Measurements from ENCODE around the gene RPL14. TPM values are rescaled to one million over a fixed set of nuclear protein-coding genes. Genes with fewer than 3 reads are reported as not detected.
A peak's percentile ranks its signal among the peaks of the same experiment; 100 is the strongest.

Gene RPL14
- 1,000 to 10,000 TPM; 2,691 to 2,774 TPM for total RNA-seq
- polyA plus RNA-seq = 1,404 TPM

- Histone ChIP-seq H3K4me1 (ENCODE audit: insufficient read depth, low read length) (peaks cover 41% of the 10 kb centered on the region), H3K9me3 (ENCODE audit: low read length) (no peaks in the 10 kb centered on the region), H3K4me3 (ENCODE audit: low read length) (peak within 1 kb of the TSS; percentile 86), H3K27me3 (ENCODE audit: insufficient read depth, low read length, poor library complexity, severe bottlenecking) (no peaks in the 10 kb centered on the region), H3K36me3 (ENCODE audit: insufficient read depth, low read length) (peaks cover 35% of the 10 kb centered on the region), H3K27ac (ENCODE audit: low read depth, low read length) (peak within 1 kb of the TSS; percentile 94)
- H3K4me3 Mint-ChIP-seq = peak within 1 kb of the TSS; percentile 86 to 96 (median 91)
- DNase-seq = peak; percentile 91 to 96 (median 94)
- H3K36me3 Mint-ChIP-seq = peaks cover 13 to 51% (median 14%) of the 10 kb centered on the region in 3 donors
- ChIA-PET CTCF (interaction anchor here (1.2 to 1.5 kb wide), 3 partner anchors 67 to 148 kb away, joined by 3 to 5 read pairs (median 4); partner anchors contain the start of gene ZNF621), POLR2A (interaction anchor here (0.6 to 2.0 kb wide), 12 partner anchors 9 to 1556 kb away, joined by 3 to 14 read pairs (median 3); partner anchors contain the start of genes CTNNB1, RPSA, ZNF619 and ZNF621)
- no peaks in the 10 kb centered on the region for H3K9me3 Mint-ChIP-seq
- peaks cover 51 to 66% (median 53%) of the 10 kb centered on the region in 3 donors for H3K4me1 Mint-ChIP-seq
- peak within 1 kb of the TSS; percentile 86 to 99 (median 95) for H3K27ac Mint-ChIP-seq
- H3K27me3 Mint-ChIP-seq = no peaks in the 10 kb centered on the region
These were observed at the start of gene RPL14 for GRCh38 chr3:40456940-40457823. TSS of gene RPL14 (plus strand) at chr3:40457339. CDS start at chr3:40457472, 133 bp downstream.

GRCh38 chr3:40407611-40408010 lies 49.5 kb upstream of the RPL14 start:
- DNase-seq = no peak
- ChIA-PET CTCF (no interaction called here), POLR2A (no interaction called here)
- no peaks in the 10 kb centered on the region for H3K4me1 ChIP-seq (ENCODE audit: insufficient read depth, low read length)
- H3K27ac Mint-ChIP-seq = no peak overlapping the region
- H3K4me3 Mint-ChIP-seq = no peak overlapping the region
- H3K27ac ChIP-seq (ENCODE audit: low read depth, low read length) = no peak overlapping the region
- H3K9me3 Mint-ChIP-seq = no peaks in the 10 kb centered on the region
- no peaks in the 10 kb centered on the region for H3K9me3 ChIP-seq (ENCODE audit: low read length)
- H3K27me3 Mint-ChIP-seq = no peaks in the 10 kb centered on the region
- H3K27me3 ChIP-seq (ENCODE audit: insufficient read depth, low read length, poor library complexity, severe bottlenecking) = no peaks in the 10 kb centered on the region
- H3K36me3 Mint-ChIP-seq = no peaks in the 10 kb centered on the region
- no peak overlapping the region for H3K4me3 ChIP-seq (ENCODE audit: low read length)
- no peaks in the 10 kb centered on the region for H3K4me1 Mint-ChIP-seq
- H3K36me3 ChIP-seq (ENCODE audit: insufficient read depth, low read length) = no peaks in the 10 kb centered on the region

DNA sequence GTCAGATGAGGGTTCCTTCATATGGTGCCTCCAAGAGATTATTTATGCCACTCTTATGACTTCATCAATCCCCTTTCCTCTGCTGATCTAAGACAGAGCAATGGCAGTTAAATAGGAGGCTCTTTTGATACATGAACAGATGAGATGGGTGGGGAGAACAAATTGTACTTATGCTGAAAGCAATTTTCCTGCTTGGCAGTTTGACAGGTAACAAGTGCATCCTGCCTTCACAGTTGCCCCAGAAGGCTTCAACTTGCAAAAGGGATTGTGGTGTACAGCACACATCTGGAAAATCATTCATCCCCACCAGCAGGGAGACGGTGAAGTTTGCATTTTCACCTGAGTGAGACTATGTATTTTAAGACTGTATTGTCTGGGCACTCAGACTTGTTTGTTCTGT lies 42.9 kb upstream of the RPL14 start:
- no peaks in the 10 kb centered on the region for H3K9me3 Mint-ChIP-seq
- H3K27ac Mint-ChIP-seq = no peak overlapping the region
- ChIA-PET CTCF (no interaction called here), POLR2A (no interaction called here)
- Histone ChIP-seq H3K4me3 (ENCODE audit: low read length) (no peak overlapping the region), H3K27me3 (ENCODE audit: insufficient read depth, low read length, poor library complexity, severe bottlenecking) (no peaks in the 10 kb centered on the region), H3K9me3 (ENCODE audit: low read length) (no peaks in the 10 kb centered on the region), H3K27ac (ENCODE audit: low read depth, low read length) (no peak overlapping the region), H3K36me3 (ENCODE audit: insufficient read depth, low read length) (no peaks in the 10 kb centered on the region), H3K4me1 (ENCODE audit: insufficient read depth, low read length) (no peaks in the 10 kb centered on the region)
- peaks cover 3 to 12% of the 10 kb centered on the region in 2 donors for H3K27me3 Mint-ChIP-seq
- no peak overlapping the region for H3K4me3 Mint-ChIP-seq
- no peaks in the 10 kb centered on the region for H3K4me1 Mint-ChIP-seq
- no peak for DNase-seq
- H3K36me3 Mint-ChIP-seq = no peaks in the 10 kb centered on the region

GRCh38 chr3:40417845-40418543 lies 39.1 kb upstream of the RPL14 start:
- H3K27ac Mint-ChIP-seq = no peak overlapping the region
- Histone ChIP-seq H3K4me3 (ENCODE audit: low read length) (no peak overlapping the region), H3K9me3 (ENCODE audit: low read length) (no peaks in the 10 kb centered on the region), H3K4me1 (ENCODE audit: insufficient read depth, low read length) (no peaks in the 10 kb centered on the region), H3K36me3 (ENCODE audit: insufficient read depth, low read length) (no peaks in the 10 kb centered on the region), H3K27me3 (ENCODE audit: insufficient read depth, low read length, poor library complexity, severe bottlenecking) (no peaks in the 10 kb centered on the region), H3K27ac (ENCODE audit: low read depth, low read length) (no peak overlapping the region)
- H3K4me3 Mint-ChIP-seq = no peak overlapping the region
- no peaks in the 10 kb centered on the region for H3K9me3 Mint-ChIP-seq
- H3K36me3 Mint-ChIP-seq = peaks cover under 1 to 5% (median 4%) of the 10 kb centered on the region in 3 donors
- DNase-seq = no peak
- H3K27me3 Mint-ChIP-seq = peaks cover 3 to 12% of the 10 kb centered on the region in 2 donors
- POLR2A ChIA-PET = no interaction called here
- CTCF ChIA-PET = no interaction called here
- peaks cover 0 to 4% (median 0%) of the 10 kb centered on the region in 3 donors for H3K4me1 Mint-ChIP-seq

GRCh38 chr3:40422861-40423260 lies 34.3 kb upstream of the RPL14 start:
- no peak overlapping the region for H3K4me3 ChIP-seq (ENCODE audit: low read length)
- peaks cover 8 to 11% (median 9%) of the 10 kb centered on the region in 3 donors for H3K36me3 Mint-ChIP-seq
- H3K27me3 Mint-ChIP-seq = peaks cover 0 to under 1% of the 10 kb centered on the region in 2 donors
- H3K27me3 ChIP-seq (ENCODE audit: insufficient read depth, low read length, poor library complexity, severe bottlenecking) = no peaks in the 10 kb centered on the region
- no peaks in the 10 kb centered on the region for H3K4me1 ChIP-seq (ENCODE audit: insufficient read depth, low read length)
- ChIA-PET POLR2A (no interaction called here), CTCF (no interaction called here)
- H3K9me3 ChIP-seq (ENCODE audit: low read length) = no peaks in the 10 kb centered on the region
- H3K4me3 Mint-ChIP-seq = no peak overlapping the region
- H3K4me1 Mint-ChIP-seq = peaks cover 0 to 6% (median 0%) of the 10 kb centered on the region in 3 donors
- no peak overlapping the region for H3K27ac ChIP-seq (ENCODE audit: low read depth, low read length)
- no peaks in the 10 kb centered on the region for H3K9me3 Mint-ChIP-seq
- H3K36me3 ChIP-seq (ENCODE audit: insufficient read depth, low read length) = no peaks in the 10 kb centered on the region
- peak in 1 of 5 donors; percentile 9 for DNase-seq
- H3K27ac Mint-ChIP-seq = peak overlapping the region in 1 of 8 donors; percentile 5

DNA sequence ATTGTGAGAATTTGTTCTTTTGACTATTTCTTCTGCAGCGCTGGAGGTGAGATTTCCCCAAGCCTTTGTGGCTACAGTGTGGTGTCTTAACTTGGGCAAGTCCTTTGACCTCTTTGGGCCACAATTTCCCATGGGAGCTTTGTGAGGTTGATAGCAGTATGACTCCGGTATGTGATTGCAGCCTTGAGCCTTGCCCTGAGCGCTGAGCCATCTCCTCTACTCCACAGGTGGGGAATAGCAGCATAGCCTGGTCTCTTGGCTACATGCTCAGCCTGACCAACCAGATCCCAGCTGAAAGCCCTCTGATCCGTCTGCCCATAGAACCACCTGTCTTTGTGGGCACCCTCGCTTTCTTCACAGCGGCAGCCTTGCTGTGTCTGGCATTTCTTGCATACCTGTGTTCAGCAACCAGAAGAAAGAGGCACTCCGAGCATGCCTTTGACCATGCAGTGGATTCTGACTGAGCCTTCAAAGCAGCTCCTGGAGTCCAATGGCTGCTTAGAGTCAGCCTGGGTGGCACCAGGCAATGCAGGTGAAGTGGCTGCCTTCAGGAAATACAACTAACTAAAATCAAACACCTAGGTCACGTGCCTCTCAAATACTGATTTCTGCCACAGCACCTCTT lies 30.0 kb upstream of the RPL14 start:
- H3K4me3 Mint-ChIP-seq = no peak overlapping the region
- no peaks in the 10 kb centered on the region for H3K27me3 Mint-ChIP-seq
- Histone ChIP-seq H3K27me3 (ENCODE audit: insufficient read depth, low read length, poor library complexity, severe bottlenecking) (no peaks in the 10 kb centered on the region), H3K36me3 (ENCODE audit: insufficient read depth, low read length) (no peaks in the 10 kb centered on the region), H3K4me3 (ENCODE audit: low read length) (no peak overlapping the region), H3K27ac (ENCODE audit: low read depth, low read length) (no peak overlapping the region), H3K4me1 (ENCODE audit: insufficient read depth, low read length) (no peaks in the 10 kb centered on the region), H3K9me3 (ENCODE audit: low read length) (no peaks in the 10 kb centered on the region)
- H3K36me3 Mint-ChIP-seq = peaks cover 8 to 11% (median 11%) of the 10 kb centered on the region in 3 donors
- no peak for DNase-seq
- no peaks in the 10 kb centered on the region for H3K9me3 Mint-ChIP-seq
- CTCF ChIA-PET = no interaction called here
- POLR2A ChIA-PET = no interaction called here
- H3K4me1 Mint-ChIP-seq = peaks cover 0 to 6% (median 0%) of the 10 kb centered on the region in 3 donors
- no peak overlapping the region for H3K27ac Mint-ChIP-seq

- Histone ChIP-seq H3K27ac (ENCODE audit: low read depth, low read length) (no peak overlapping the region), H3K4me3 (ENCODE audit: low read length) (no peak overlapping the region), H3K36me3 (ENCODE audit: insufficient read depth, low read length) (no peaks in the 10 kb centered on the region), H3K9me3 (ENCODE audit: low read length) (no peaks in the 10 kb centered on the region), H3K4me1 (ENCODE audit: insufficient read depth, low read length) (no peaks in the 10 kb centered on the region), H3K27me3 (ENCODE audit: insufficient read depth, low read length, poor library complexity, severe bottlenecking) (no peaks in the 10 kb centered on the region)
- Mint-ChIP-seq H3K9me3 (no peaks in the 10 kb centered on the region), H3K4me1 (no peaks in the 10 kb centered on the region), H3K27ac (no peak overlapping the region), H3K4me3 (no peak overlapping the region), H3K27me3 (no peaks in the 10 kb centered on the region), H3K36me3 (peaks cover 3 to 5% (median 4%) of the 10 kb centered on the region in 3 donors)
- DNase-seq = no peak
- ChIA-PET CTCF (no interaction called here), POLR2A (no interaction called here)
These were observed 24.3 kb upstream of the RPL14 start for GRCh38 chr3:40432793-40433192.

GRCh38 chr3:40437889-40438288 lies 19.2 kb upstream of the RPL14 start:
- Histone ChIP-seq H3K9me3 (ENCODE audit: low read length) (no peaks in the 10 kb centered on the region), H3K4me3 (ENCODE audit: low read length) (no peak overlapping the region), H3K4me1 (ENCODE audit: insufficient read depth, low read length) (no peaks in the 10 kb centered on the region), H3K36me3 (ENCODE audit: insufficient read depth, low read length) (no peaks in the 10 kb centered on the region), H3K27me3 (ENCODE audit: insufficient read depth, low read length, poor library complexity, severe bottlenecking) (no peaks in the 10 kb centered on the region), H3K27ac (ENCODE audit: low read depth, low read length) (no peak overlapping the region)
- H3K4me3 Mint-ChIP-seq = no peak overlapping the region
- no peak overlapping the region for H3K27ac Mint-ChIP-seq
- no peaks in the 10 kb centered on the region for H3K9me3 Mint-ChIP-seq
- no peak for DNase-seq
- H3K27me3 Mint-ChIP-seq = no peaks in the 10 kb centered on the region
- no peaks in the 10 kb centered on the region for H3K4me1 Mint-ChIP-seq
- peaks cover 3 to 5% (median 4%) of the 10 kb centered on the region in 3 donors for H3K36me3 Mint-ChIP-seq
- ChIA-PET CTCF (no interaction called here), POLR2A (no interaction called here)
